Heart right ventricle (tissue), 16 donors: ENCODE data around the gene EPB41L2. TPM values are rescaled to one million over a fixed set of nuclear protein-coding genes. Genes with fewer than 3 reads are reported as not detected.

Experiments
- ATAC-seq, 8 donors: fragments of 200-7000 bp; cut with Tn5 transposase; one replicate each; pipeline ENCODE4 v1.9.1; 2020; ENCODE audit warnings: mild to moderate bottlenecking in 8 of 8, moderate library complexity in 8 of 8, moderate number of reproducible peaks in 1 of 8
- DNase-seq, 2 donors: peaks; one replicate each; pipeline ENCODE4 v3.0.0-alpha.2; 2020
- H3K27ac ChIP-seq, 10 donors: fragments of 200-600 bp; sonication (generic) in 2 of 10; one replicate each; pipeline versions ENCODE4 v1.5.0 to v1.8.0; 2020 to 2022; ENCODE audit warnings: mild to moderate bottlenecking in 3 of 10
- H3K27me3 ChIP-seq, 7 donors: fragments of 200-600 bp; one replicate each; pipeline ENCODE4 v1.8.0; 2021 to 2022; ENCODE audit warnings: mild to moderate bottlenecking in 2 of 7
- H3K36me3 ChIP-seq, 9 donors: fragments of 200-600 bp; sonication (generic) in 1 of 9; one replicate each; pipeline versions ENCODE4 v1.5.0 to v1.8.0; 2020 to 2022; ENCODE audit warnings: mild to moderate bottlenecking in 2 of 9
- H3K4me1 ChIP-seq, 9 donors: fragments of 200-600 bp; sonication (generic) in 1 of 9; one replicate each; pipeline versions ENCODE4 v1.5.0 to v1.8.0; 2020 to 2022; ENCODE audit warnings: mild to moderate bottlenecking in 4 of 9
- H3K4me3 ChIP-seq, 10 donors: fragments of 200-600 bp; sonication (generic) in 2 of 10; one replicate each; pipeline versions ENCODE4 v1.5.0 to v1.8.0; 2020 to 2022; ENCODE audit warnings: mild to moderate bottlenecking in 7 of 10, moderate library complexity in 2 of 10
- H3K9me3 ChIP-seq, 11 donors: fragments of 200-600 bp in 10 of 11; sonication (generic) in 2 of 11; one replicate each; pipeline versions ENCODE4 v1.5.0 to v1.8.0; 2013 to 2022; ENCODE audit warnings: mild to moderate bottlenecking in 2 of 11, control low read depth in 1 of 11, moderate library complexity in 1 of 11
- WGBS, 2 donors: extraction: QIAGEN DNeasy Blood & Tissue Kit; methylation state at CpG; one replicate each; pipeline ENCODE4 v1.1.7; 2013; ENCODE audit warnings: inconsistent platforms in 1 of 2; 5-methylcytosine and 5-hydroxymethylcytosine counted together
- intact Hi-C, 10 donors: fragments of 100-400 bp; cut with DNase I; formaldehyde crosslinking; loops; one replicate each; pipeline versions ENCODE4 v1.11.1 to v1.14.2; 2022
- polyA plus RNA-seq, 2 donors: library from polyadenylated mRNA; stranded (reverse); fragments of 200-250 nt; gene quantifications; one replicate each; pipeline ENCODE4 v1.2.3, GENCODE V29; 2013
- total RNA-seq, 10 donors: library from RNA; stranded (reverse); fragmentation: NEBNext Ultra II Directional in 3 of 10; extraction: Animal tissue kit (Norgen Biotek cat#: 25700) in 3 of 10; gene quantifications; one replicate each; pipeline versions ENCODE4 v1.2.1 to v1.2.4, GENCODE V29; 2021 to 2023
- TF ChIP-seq, protein P1 (sequence below), 9 donors: fragments of 200-600 bp; sonication (generic) in 2 of 9; IDR thresholded peaks; one replicate each; pipeline versions ENCODE4 v1.5.0 to v1.8.0; 2021 to 2022; ENCODE audit warnings: antibody characterized with exemption in 9 of 9, mild to moderate bottlenecking in 5 of 9, moderate library complexity in 1 of 9
- donor health status: Arrhythmogenic right ventricular cardiomyopathy.
- donor health status: ischemic (EF 13 %, LVEDD 7.1; RV severe dilation, severe dysfunction).
- donor health status: healthy with polysubstance abuse.
- donor health status: DM: no; HTN: yes; CAD: no.
- donor health status: DM: no; HTN: no; CAD: no.
- donor health status: ischemic (EF 25% LVEDD 6.9; RV normal size, moderate dysfunction).
- donor health status: ischemic (EF 25% LVEDD 5.7; RV mildly dilated, moderate dysfunction).
- donor health status: healthy.
- donor health status: DM: yes; HTN: yes; CAD: no.
- donor health status: Ischemic cardiomyopathy.
- donor health status: ischemic (EF 35%, LVEDD 5.7; RV mildly dilated, moderate dysfunction).
- donor health status: nonischemic (EF 11% LVEDD 7.7; RV severe dilation, severe dysfunction).
- donor health status: DM: yes; HTN: yes; CAD: no.
- donor health status: PGD.
- donor health status: ischemic (EF 29% LVEDD 5.4; RV normal size, mild dysfunction).
- donor health status: nonischemic (EF 23%, LVEDD 6.1; RV moderate dilation, normal function).

EPB41L2 gene
- total and polyA plus RNA-seq, 12 donors, result 18.0 to 98.6 (median 55.1) TPM

GRCh38 chr6:130829333-130829910 is 233.6 kb downstream of the EPB41L2 start:
- Histone ChIP-seq H3K4me3 (no peak overlapping the region), H3K27me3 (no peaks in the 10 kb centered on the region), H3K36me3 (no peaks in the 10 kb centered on the region), H3K27ac (no peak overlapping the region), H3K9me3 (no peaks in the 10 kb centered on the region), H3K4me1 (no peaks in the 10 kb centered on the region)
- DNase-seq (no peak), ATAC-seq (no peak)
- TF ChIP-seq, protein P1, sequence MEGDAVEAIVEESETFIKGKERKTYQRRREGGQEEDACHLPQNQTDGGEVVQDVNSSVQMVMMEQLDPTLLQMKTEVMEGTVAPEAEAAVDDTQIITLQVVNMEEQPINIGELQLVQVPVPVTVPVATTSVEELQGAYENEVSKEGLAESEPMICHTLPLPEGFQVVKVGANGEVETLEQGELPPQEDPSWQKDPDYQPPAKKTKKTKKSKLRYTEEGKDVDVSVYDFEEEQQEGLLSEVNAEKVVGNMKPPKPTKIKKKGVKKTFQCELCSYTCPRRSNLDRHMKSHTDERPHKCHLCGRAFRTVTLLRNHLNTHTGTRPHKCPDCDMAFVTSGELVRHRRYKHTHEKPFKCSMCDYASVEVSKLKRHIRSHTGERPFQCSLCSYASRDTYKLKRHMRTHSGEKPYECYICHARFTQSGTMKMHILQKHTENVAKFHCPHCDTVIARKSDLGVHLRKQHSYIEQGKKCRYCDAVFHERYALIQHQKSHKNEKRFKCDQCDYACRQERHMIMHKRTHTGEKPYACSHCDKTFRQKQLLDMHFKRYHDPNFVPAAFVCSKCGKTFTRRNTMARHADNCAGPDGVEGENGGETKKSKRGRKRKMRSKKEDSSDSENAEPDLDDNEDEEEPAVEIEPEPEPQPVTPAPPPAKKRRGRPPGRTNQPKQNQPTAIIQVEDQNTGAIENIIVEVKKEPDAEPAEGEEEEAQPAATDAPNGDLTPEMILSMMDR (IDR thresholded peaks at IDR 0.05), result no peak
- WGBS, 2 donors, result 72 to 77% methylated on average over 4 of the region's 4 CpGs
- intact Hi-C loops, result no loop called here

DNA sequence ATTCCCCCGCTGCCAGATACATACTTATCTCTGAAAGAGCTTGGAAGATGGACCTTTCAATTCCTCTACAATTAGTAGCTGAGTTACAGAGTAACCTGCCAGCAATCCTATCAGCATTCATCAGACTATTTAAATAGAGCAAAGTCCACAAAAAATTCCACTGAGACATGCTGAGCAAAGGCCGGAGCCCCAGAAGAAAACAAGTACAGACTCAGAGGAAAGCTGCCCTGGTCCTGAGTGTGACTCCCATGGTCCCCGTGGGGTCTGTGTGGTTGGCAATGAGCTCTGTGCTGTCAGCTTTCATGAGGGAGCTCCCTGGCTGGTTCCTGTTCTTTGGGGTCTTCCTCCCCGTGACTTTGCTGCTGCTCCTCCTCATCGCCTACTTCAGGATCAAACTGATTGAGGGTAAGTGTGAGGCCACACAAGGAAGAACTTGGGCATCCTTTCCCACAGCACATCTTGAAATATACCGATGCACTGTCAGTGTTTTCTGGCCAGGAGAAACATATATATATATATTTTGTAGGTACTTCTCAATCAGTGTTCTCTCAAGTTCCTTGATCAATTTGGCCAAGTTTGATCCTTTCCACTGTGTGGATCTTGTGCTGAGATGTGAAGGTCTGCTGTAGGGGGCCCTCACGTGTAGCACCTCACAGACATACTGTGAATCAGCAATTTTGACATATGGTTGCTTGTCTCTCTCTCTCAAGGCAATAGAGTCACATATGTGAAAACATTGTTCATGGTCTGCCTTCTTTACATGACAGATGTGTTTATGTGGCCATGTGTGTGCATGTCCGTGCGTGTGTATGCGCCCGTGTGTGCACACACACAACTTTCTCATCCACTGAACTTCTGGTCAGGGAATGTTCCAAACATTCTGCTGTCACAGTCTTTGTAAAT is 235.5 kb downstream of the EPB41L2 start, which contains the start of gene SMLR1:
TSS of gene SMLR1 (plus strand) at position 160 of the 903 bp plus-strand sequence. CDS start at position 168, 8 bp downstream.
- no peak for ATAC-seq
- WGBS, 2 donors, result 77 to 79% methylated on average over 11 of the region's 11 CpGs

DNA sequence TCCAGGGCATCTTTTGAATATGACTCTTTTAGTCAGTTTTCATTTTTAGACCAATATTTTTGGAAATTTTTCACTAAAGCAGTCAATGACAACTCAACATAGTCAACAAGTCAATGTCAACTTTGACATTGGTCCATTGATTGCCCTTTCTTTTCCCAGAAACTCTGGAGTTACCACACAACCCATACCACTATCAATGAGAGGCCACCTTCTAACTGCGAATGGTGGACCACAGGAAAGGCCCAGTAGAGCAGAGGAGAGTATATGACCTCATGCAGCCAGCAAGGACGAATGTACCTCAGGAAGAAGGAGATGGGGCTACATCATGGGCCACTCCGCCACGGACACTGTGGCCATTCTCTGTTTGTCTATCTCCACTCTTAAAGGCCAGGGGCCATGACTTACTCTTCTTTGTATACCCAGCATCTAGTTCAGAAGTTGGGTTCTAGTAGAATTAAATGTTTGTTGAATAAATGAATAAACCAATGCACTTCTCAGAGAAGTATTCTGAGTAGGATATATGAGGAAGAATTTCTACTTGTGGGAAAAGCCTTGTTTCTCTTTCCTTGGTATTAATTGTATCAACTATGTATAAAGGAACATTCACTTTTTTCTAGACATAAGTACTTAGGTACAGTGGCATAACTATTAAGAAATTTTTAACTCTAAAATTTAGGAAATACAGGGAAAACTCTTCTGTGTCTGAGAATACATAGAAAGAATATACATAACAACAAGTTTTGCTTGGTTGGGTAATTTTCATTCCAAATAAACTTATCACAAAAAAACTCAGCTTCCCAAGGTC is 236.4 kb downstream of the EPB41L2 start:
- 83 to 91% methylated on average over 4 of the region's 4 CpGs for WGBS, 2 donors
- no peaks in the 10 kb centered on the region for H3K9me3 ChIP-seq
- no peak overlapping the region for H3K27ac ChIP-seq
- no peaks in the 10 kb centered on the region for H3K36me3 ChIP-seq
- intact Hi-C loops, result no loop called here
- DNase-seq, result no peak
- H3K27me3 ChIP-seq, result no peaks in the 10 kb centered on the region
- H3K4me3 ChIP-seq, result no peak overlapping the region
- TF ChIP-seq, protein P1 (IDR thresholded peaks at IDR 0.05), result no peak
- H3K4me1 ChIP-seq, result no peaks in the 10 kb centered on the region
- no peak for ATAC-seq

More for the DNA sequence above, 235.5 kb downstream of the EPB41L2 start, which contains the start of gene SMLR1:
- Histone ChIP-seq H3K27ac (no peak within 1 kb of the TSS), H3K4me3 (no peak within 1 kb of the TSS), H3K9me3 (no peaks in the 10 kb centered on the region), H3K27me3 (no peaks in the 10 kb centered on the region), H3K4me1 (no peaks in the 10 kb centered on the region), H3K36me3 (no peaks in the 10 kb centered on the region)
- DNase-seq, result no peak
- intact Hi-C loops, result no loop called here
- TF ChIP-seq, protein P1 (IDR thresholded peaks at IDR 0.05), result no peak
